Fibroblast of lung (primary cell): ENCODE measurements around the gene NRP1.

Source experiments
- CTCF ChIP-seq, 2 donors: IDR thresholded peaks in 1 of 2; conservative IDR thresholded peaks in 1 of 2; 1 replicate in 1 of 2; 2 replicates in 1 of 2; pipeline ENCODE4 v1.5.1; 2011 to 2012; ENCODE audit warnings: low read length in 2 of 2, control low read depth in 1 of 2, inconsistent platforms in 1 of 2, low read depth in 1 of 2, mild to moderate bottlenecking in 1 of 2
- EZH2 ChIP-seq: IDR thresholded peaks from 2 replicates; pipeline ENCODE4 v1.5.1; 2012; ENCODE audit warnings: low read length, control low read depth, mild to moderate bottlenecking; ENCODE audit errors: missing control alignments

- no peak for TF ChIP-seq CTCF (conservative IDR thresholded peaks at IDR 0.05 in 1 of 2, IDR thresholded peaks at IDR 0.05 in 1 of 2; ENCODE audit: low read depth in 1 of 2, low read length in 2 of 2)
- no peak for TF ChIP-seq EZH2
These were observed 172.8 kb downstream of the NRP1 start for GRCh38 chr10:33161550-33162247.
